ENCODE results near the gene MAPK1IP1L. TPM values are rescaled to one million over a fixed set of nuclear protein-coding genes. Genes with fewer than 3 reads are reported as not detected.
A peak's percentile ranks its signal among the peaks of the same experiment; 100 is the strongest.
"Not testable (repeated sequence)": the region's sequence is repeated elsewhere in the genome, so short reads cannot be mapped to it uniquely, and the experiment has no call there.

Gene MAPK1IP1L
- total RNA-seq, 3 donors from 2014 or later (not counting 1 experiment from before 2014, with no cell fraction given): 119 to 140 (median 127) TPM

- H3K27me3 Mint-ChIP-seq (ENCODE audit: low read depth in 2 of 2): no peaks in the 10 kb centered on the region
- no peak for TF ChIP-seq CTCF (IDR thresholded peaks at IDR 0.05)
- H3K9me3 ChIP-seq (ENCODE audit: control insufficient read depth, insufficient read depth, low read length): no peaks in the 10 kb centered on the region
- H3K4me3 Mint-ChIP-seq: no peak overlapping the region
- H3K4me1 Mint-ChIP-seq: peaks cover 33 to 43% of the 10 kb centered on the region in 2 donors
- 97% methylated on average over 11 of the region's 11 CpGs for WGBS (ENCODE audit: insufficient coverage)
- H3K4me1 ChIP-seq (ENCODE audit: control insufficient read depth, insufficient read depth, low read length): no peaks in the 10 kb centered on the region
- intact Hi-C loops (cut with micrococcal nuclease): no loop called here
- no peak overlapping the region for H3K4me3 ChIP-seq (ENCODE audit: low read length)
- ATAC-seq (peak in 1 of 3 donors; percentile 10), DNase-seq (no peak)
- H3K36me3 Mint-ChIP-seq: peaks cover 13% of the 10 kb centered on the region
- peak overlapping the region; percentile 51 to 71 for H3K27ac Mint-ChIP-seq
- no peaks in the 10 kb centered on the region for H3K27me3 ChIP-seq (ENCODE audit: control insufficient read depth, insufficient read depth, low read length)
- H3K9me3 Mint-ChIP-seq: no peaks in the 10 kb centered on the region
- peaks cover 49% of the 10 kb centered on the region for H3K36me3 ChIP-seq (ENCODE audit: control insufficient read depth, insufficient read depth, low read length)
- no peak overlapping the region for H3K27ac ChIP-seq (ENCODE audit: low read length)
Observed at GRCh38 chr14:55062517-55063351, 11.3 kb downstream of the MAPK1IP1L start.

- peaks cover 47% of the 10 kb centered on the region for H3K36me3 ChIP-seq (ENCODE audit: control insufficient read depth, insufficient read depth, low read length)
- peaks cover 13% of the 10 kb centered on the region for H3K36me3 Mint-ChIP-seq
Observed at GRCh38 chr14:55064896-55065295, 13.4 kb downstream of the MAPK1IP1L start.

GRCh38 chr14:55065411-55065810 lies 14.0 kb downstream of the MAPK1IP1L start:
- Histone ChIP-seq H3K27ac (ENCODE audit: low read length) (no peak overlapping the region), H3K9me3 (ENCODE audit: control insufficient read depth, insufficient read depth, low read length) (no peaks in the 10 kb centered on the region), H3K4me1 (ENCODE audit: control insufficient read depth, insufficient read depth, low read length) (no peaks in the 10 kb centered on the region), H3K27me3 (ENCODE audit: control insufficient read depth, insufficient read depth, low read length) (no peaks in the 10 kb centered on the region), H3K36me3 (ENCODE audit: control insufficient read depth, insufficient read depth, low read length) (peaks cover 49% of the 10 kb centered on the region), H3K4me3 (ENCODE audit: low read length) (no peak overlapping the region)
- no peak for ATAC-seq
- 97% methylated on average over 2 of the region's 2 CpGs for WGBS (ENCODE audit: insufficient coverage)
- no peak overlapping the region for H3K4me3 Mint-ChIP-seq
- intact Hi-C loops (cut with micrococcal nuclease): no loop called here
- peaks cover 18 to 25% of the 10 kb centered on the region in 2 donors for H3K4me1 Mint-ChIP-seq
- peaks cover 13% of the 10 kb centered on the region for H3K36me3 Mint-ChIP-seq
- no peaks in the 10 kb centered on the region for H3K27me3 Mint-ChIP-seq (ENCODE audit: low read depth in 2 of 2)
- TF ChIP-seq CTCF (IDR thresholded peaks at IDR 0.05): no peak
- H3K27ac Mint-ChIP-seq: peak overlapping the region; percentile 56 to 67
- H3K9me3 Mint-ChIP-seq: no peaks in the 10 kb centered on the region
- DNase-seq: no peak

More at GRCh38 chr14:55064896-55065295, 13.4 kb downstream of the MAPK1IP1L start:
- H3K27me3 Mint-ChIP-seq (ENCODE audit: low read depth in 2 of 2); H3K27ac ChIP-seq (ENCODE audit: low read length); intact Hi-C loops (cut with micrococcal nuclease); H3K9me3 ChIP-seq (ENCODE audit: control insufficient read depth, insufficient read depth, low read length); H3K4me3 ChIP-seq (ENCODE audit: low read length); DNase-seq; H3K4me3 Mint-ChIP-seq; H3K9me3 Mint-ChIP-seq; ATAC-seq; H3K27me3 ChIP-seq (ENCODE audit: control insufficient read depth, insufficient read depth, low read length); H3K4me1 ChIP-seq (ENCODE audit: control insufficient read depth, insufficient read depth, low read length): not testable (repeated sequence)
- 100% methylated on average over 1 of the region's 2 CpGs for WGBS (ENCODE audit: insufficient coverage)
- Mint-ChIP-seq H3K4me1 (peaks cover 18 to 29% of the 10 kb centered on the region in 2 donors), H3K27ac (peak overlapping the region in 1 of 2 donors; percentile 67)

GRCh38 chr14:55066223-55066622 lies 14.8 kb downstream of the MAPK1IP1L start:
- Histone ChIP-seq H3K36me3 (ENCODE audit: control insufficient read depth, insufficient read depth, low read length) (peaks cover 47% of the 10 kb centered on the region), H3K4me3 (ENCODE audit: low read length) (no peak overlapping the region), H3K9me3 (ENCODE audit: control insufficient read depth, insufficient read depth, low read length) (no peaks in the 10 kb centered on the region), H3K4me1 (ENCODE audit: control insufficient read depth, insufficient read depth, low read length) (no peaks in the 10 kb centered on the region), H3K27me3 (ENCODE audit: control insufficient read depth, insufficient read depth, low read length) (no peaks in the 10 kb centered on the region), H3K27ac (ENCODE audit: low read length) (no peak overlapping the region)
- Mint-ChIP-seq H3K36me3 (peaks cover 13% of the 10 kb centered on the region), H3K27me3 (ENCODE audit: low read depth in 2 of 2) (no peaks in the 10 kb centered on the region), H3K4me1 (peaks cover 14 to 17% of the 10 kb centered on the region in 2 donors), H3K27ac (peak overlapping the region; percentile 33 to 56), H3K4me3 (no peak overlapping the region), H3K9me3 (no peaks in the 10 kb centered on the region)
- TF ChIP-seq CTCF (IDR thresholded peaks at IDR 0.05): no peak
- DNase-seq: no peak
- WGBS (ENCODE audit: insufficient coverage): 100% methylated on average over 1 of the region's 1 CpG
- intact Hi-C loops (cut with micrococcal nuclease): no loop called here
- no peak for ATAC-seq
